GM12878 (cell line): ENCODE measurements around the gene NAA38. TPM values are rescaled to one million over a fixed set of nuclear protein-coding genes. Genes with fewer than 3 reads are reported as not detected.

Source experiments
- ATAC-seq: fragments of 200-7000 bp; cut with Tn5 transposase; 3 replicates; pipeline ENCODE4 v1.9.1; 2020; ENCODE audit warnings: mild to moderate bottlenecking, moderate library complexity
- BruUV-seq: library from RNA; stranded (reverse); fragments of 400-500 nt; replicated peaks from 2 replicates; lab custom pipeline; 2021; lab: Mats Ljungman, UMichigan
- CTCF ChIA-PET: fragments of 300-600 bp; sonication (Branson Sonifier 250); formaldehyde crosslinking; extraction: SDS; loops from one replicate; lab custom pipeline; 2021; ENCODE audit warnings: inconsistent platforms; lab: Yijun Ruan, JAX
- POLR2A ChIA-PET: fragments of 350-600 bp; formaldehyde crosslinking; extraction: SDS; loops from one replicate; lab custom pipeline; 2021; ENCODE audit warnings: inconsistent platforms; lab: Charles Lee
- RAD21 ChIA-PET: fragments of 300-600 bp; sonication (Branson Sonifier 250); formaldehyde crosslinking; loops from one replicate; lab custom pipeline; 2023; ENCODE audit warnings: antibody characterized with exemption; ENCODE audit not compliant: unreplicated experiment; lab: Charles Lee
- SMC1A ChIA-PET: fragments of 300-600 bp; sonication (Branson Sonifier 250); formaldehyde crosslinking; loops from one replicate; lab custom pipeline; 2023; ENCODE audit not compliant: unreplicated experiment, uncharacterized antibody; lab: Charles Lee
- DNase-seq: peaks from one replicate; pipeline ENCODE4 v3.0.0-alpha.2; 2011; ENCODE audit warnings: low read depth, low spot score
- FAIRE-seq: peaks from 3 replicates; lab custom pipeline; 2011; peaks lifted over from hg19 to GRCh38; lab: Jason Lieb, UNC
- H2AFZ ChIP-seq: 2 replicates; pipeline ENCODE4 v1.6.0; 2011; ENCODE audit warnings: low read depth, low read length, control low read depth; ENCODE audit not compliant: control insufficient read depth
- H3K27ac ChIP-seq: 2 replicates; pipeline ENCODE4 v1.5.1; 2011; ENCODE audit warnings: control low read depth; ENCODE audit not compliant: control insufficient read depth, insufficient read depth
- H3K27me3 ChIP-seq, 2 experiments: replicated peaks in 1 of 2; 2 replicates each; pipeline versions ENCODE4 v1.6.0 to v1.6.1; 2011; ENCODE audit warnings: low read length in 1 of 2; ENCODE audit not compliant: control insufficient read depth in 2 of 2, insufficient read depth in 2 of 2
- H3K36me3 ChIP-seq, 2 experiments: 2 replicates each; pipeline ENCODE4 v1.5.1; 2011; ENCODE audit warnings: low read length in 1 of 2; ENCODE audit not compliant: control insufficient read depth in 2 of 2, insufficient read depth in 2 of 2
- H3K4me1 ChIP-seq: 2 replicates; pipeline ENCODE4 v1.6.1; 2011; ENCODE audit warnings: mild to moderate bottlenecking, low read length, moderate library complexity, mixed read lengths; ENCODE audit not compliant: control insufficient read depth, insufficient read depth
- H3K4me2 ChIP-seq: 2 replicates; pipeline ENCODE4 v1.6.0; 2011; ENCODE audit warnings: control low read depth; ENCODE audit not compliant: control insufficient read depth, insufficient read depth
- H3K4me3 ChIP-seq: fragments of 200-600 bp; sonication (generic); 2 replicates; pipeline ENCODE4 v1.5.1; 2016
- H3K79me2 ChIP-seq: 2 replicates; pipeline ENCODE4 v1.6.0; 2011; ENCODE audit warnings: low read length; ENCODE audit not compliant: control insufficient read depth, insufficient read depth
- H3K9ac ChIP-seq: 2 replicates; pipeline ENCODE4 v1.8.0; 2011; ENCODE audit warnings: low read length, control low read depth, mixed read lengths; ENCODE audit not compliant: control insufficient read depth, insufficient read depth
- H3K9me3 ChIP-seq: replicated peaks from 3 replicates; pipeline ENCODE4 v1.5.1; 2011; ENCODE audit warnings: mild to moderate bottlenecking, low read length; ENCODE audit not compliant: control insufficient read depth, insufficient read depth
- H4K20me1 ChIP-seq: 2 replicates; pipeline ENCODE4 v1.6.0; 2011; ENCODE audit not compliant: control insufficient read depth, insufficient read depth
- BHLHE40 ChIP-seq, 2 experiments: fragments of 450-650 bp in 1 of 2; IDR thresholded peaks; 2 replicates each; pipeline ENCODE4 v1.6.1; 2011 to 2017; ENCODE audit warnings: low read depth in 2 of 2, borderline replicate concordance in 1 of 2, improper control_type of control experiment in 1 of 2, low read length in 1 of 2, mild to moderate bottlenecking in 1 of 2
- CREM ChIP-seq: IDR thresholded peaks from 2 replicates; pipeline ENCODE4 v1.6.1; 2014; ENCODE audit warnings: antibody characterized with exemption, low read depth
- ETV6 ChIP-seq, 2 experiments: fragments of 450-650 bp in 1 of 2; IDR thresholded peaks in 1 of 2; conservative IDR thresholded peaks in 1 of 2; 2 replicates each; pipeline ENCODE4 v1.6.1; 2014; ENCODE audit warnings: antibody characterized with exemption in 1 of 2, borderline replicate concordance in 1 of 2, low read depth in 1 of 2, mild to moderate bottlenecking in 1 of 2, moderate library complexity in 1 of 2
- EZH2 ChIP-seq: IDR thresholded peaks from 2 replicates; pipeline ENCODE4 v1.6.1; 2012; ENCODE audit warnings: low read depth, mild to moderate bottlenecking, control low read depth, inconsistent platforms, low read length, borderline replicate concordance; ENCODE audit not compliant: control insufficient read depth
- KLF5 ChIP-seq: fragments of 450-650 bp; IDR thresholded peaks from 2 replicates; pipeline ENCODE4 v1.6.1; 2014; ENCODE audit warnings: mild to moderate bottlenecking; ENCODE audit not compliant: partially characterized antibody
- NFYA ChIP-seq: IDR thresholded peaks from 2 replicates; pipeline ENCODE4 v1.6.1; 2011; ENCODE audit warnings: low read depth, mild to moderate bottlenecking, low read length, improper control_type of control experiment, borderline replicate concordance
- NR2C2 ChIP-seq: IDR thresholded peaks from 2 replicates; pipeline ENCODE4 v1.6.1; 2011; ENCODE audit warnings: borderline replicate concordance, low read depth; ENCODE audit not compliant: control insufficient read depth, insufficient read length
- NR2F1 ChIP-seq: fragments of 450-650 bp; conservative IDR thresholded peaks from 2 replicates; pipeline ENCODE4 v1.6.1; 2017; ENCODE audit warnings: mild to moderate bottlenecking
- RAD51 ChIP-seq: fragments of 450-650 bp; IDR thresholded peaks from 2 replicates; pipeline ENCODE4 v1.6.1; 2016; ENCODE audit warnings: moderate library complexity, mild to moderate bottlenecking, inconsistent platforms
- RB1 ChIP-seq: fragments of 450-650 bp; formaldehyde crosslinking; IDR thresholded peaks from 2 replicates; pipeline ENCODE4 v1.6.1; 2017; ENCODE audit warnings: mild to moderate bottlenecking, borderline replicate concordance
- RFX5 ChIP-seq: IDR thresholded peaks from 2 replicates; pipeline ENCODE4 v1.6.1; 2011; ENCODE audit warnings: low read depth, low read length, improper control_type of control experiment
- SKIL ChIP-seq: fragments of 450-650 bp; IDR thresholded peaks from 2 replicates; pipeline ENCODE4 v1.6.1; 2017; ENCODE audit warnings: mild to moderate bottlenecking, low read depth, inconsistent platforms; ENCODE audit not compliant: poor library complexity, severe bottlenecking
- SMAD1 ChIP-seq: fragments of 450-650 bp; IDR thresholded peaks from 2 replicates; pipeline ENCODE4 v1.6.1; 2018; ENCODE audit warnings: mild to moderate bottlenecking, low read depth; ENCODE audit not compliant: partially characterized antibody
- SMAD5 ChIP-seq: IDR thresholded peaks from 2 replicates; pipeline ENCODE4 v1.6.1; 2016; ENCODE audit warnings: antibody characterized with exemption, low read depth
- USF2 ChIP-seq: IDR thresholded peaks from 2 replicates; pipeline ENCODE4 v1.6.1; 2011; ENCODE audit warnings: low read depth, low read length, improper control_type of control experiment, borderline replicate concordance
- WRNIP1 ChIP-seq: IDR thresholded peaks from 2 replicates; pipeline ENCODE4 v1.6.1; 2011; ENCODE audit warnings: low read depth, low read length, improper control_type of control experiment, borderline replicate concordance
- YBX1 ChIP-seq: fragments of 450-650 bp; IDR thresholded peaks from 2 replicates; pipeline ENCODE4 v1.6.1; 2016; ENCODE audit warnings: antibody characterized with exemption
- ZSCAN29 ChIP-seq: fragments of 450-650 bp; IDR thresholded peaks from 2 replicates; pipeline ENCODE4 v1.6.1; 2017; ENCODE audit warnings: mild to moderate bottlenecking, moderate library complexity
- ZZZ3 ChIP-seq: IDR thresholded peaks from 2 replicates; pipeline ENCODE4 v1.6.1; 2011; ENCODE audit warnings: low read depth; ENCODE audit not compliant: control insufficient read depth, insufficient read length
- WGBS: methylation state at CpG from one replicate; pipeline ENCODE4 v1.1.6; 2016; ENCODE audit warnings: low lambda C conversion rate; ENCODE audit not compliant: insufficient replicate concordance, insufficient coverage; ENCODE audit errors: missing lambda C conversion rate; 5-methylcytosine and 5-hydroxymethylcytosine counted together
- in situ Hi-C: fragments of 300-500 bp; cut with MboI; formaldehyde crosslinking; loops from 9 replicates; pipeline ENCODE4 v1.14.3; 2018; ENCODE audit warnings: mixed read lengths
- intact Hi-C: fragments of 100-400 bp; cut with micrococcal nuclease; formaldehyde crosslinking; loops from one replicate; pipeline ENCODE4 v1.14.2; 2022; ENCODE audit not compliant: unreplicated experiment
- polyA plus RNA-seq, 11 experiments: library from polyadenylated mRNA; depleted of rRNA in 4 of 11; unstranded in 6 of 11; stranded (reverse) in 5 of 11; fragments of >200 nt; fragmentation: Nextera tagmentation in 4 of 11; fragmentation: Illumina TruSeq in 1 of 11; extraction: Ambion mirVana in 4 of 11; extraction: Trizol in 1 of 11; gene quantifications; 1 replicate in 1 of 11; 2 replicates in 10 of 11; pipeline versions ENCODE4 v1.2.1 to v1.2.3, GENCODE V29; 2011 to 2016; ENCODE audit warnings: inconsistent platforms in 2 of 11, missing spikeins in 2 of 11, low read depth in 1 of 11
- total RNA-seq, 4 experiments: library from RNA; depleted of rRNA in 3 of 4; stranded (reverse); fragments of >200 nt in 3 of 4; fragmentation: Illumina TruSeq in 1 of 4; extraction: Trizol in 1 of 4; gene quantifications; 2 replicates each; pipeline versions ENCODE4 v1.2.1 to v1.2.3, GENCODE V29; 2013 to 2021

NAA38 gene
- total and polyA plus RNA-seq, 10 of the 15 experiments (the other 5 are each of a cell fraction or from before 2014, with no cell fraction given): 31.5 to 337 (median 215) TPM

GRCh38 chr17:7850701-7851437 is 6.5 kb downstream of the NAA38 start (continued):
- no peak for TF ChIP-seq USF2
- TF ChIP-seq NR2C2: no peak
- no peak for TF ChIP-seq NR2F1
- TF ChIP-seq KLF5: no peak
- no peak for TF ChIP-seq RFX5
- no peak for TF ChIP-seq ETV6 (conservative IDR thresholded peaks at IDR 0.05 in 1 of 2, IDR thresholded peaks at IDR 0.05 in 1 of 2; ENCODE audit: borderline replicate concordance in 1 of 2, low read depth in 1 of 2)
- TF ChIP-seq BHLHE40 (IDR thresholded peaks at IDR 0.05; ENCODE audit: borderline replicate concordance in 1 of 2, low read depth in 2 of 2, low read length in 1 of 2): no peak
- TF ChIP-seq CREM: no peak
- no peak for TF ChIP-seq NFYA
- TF ChIP-seq, all 136 proteins: peak for 0

DNA sequence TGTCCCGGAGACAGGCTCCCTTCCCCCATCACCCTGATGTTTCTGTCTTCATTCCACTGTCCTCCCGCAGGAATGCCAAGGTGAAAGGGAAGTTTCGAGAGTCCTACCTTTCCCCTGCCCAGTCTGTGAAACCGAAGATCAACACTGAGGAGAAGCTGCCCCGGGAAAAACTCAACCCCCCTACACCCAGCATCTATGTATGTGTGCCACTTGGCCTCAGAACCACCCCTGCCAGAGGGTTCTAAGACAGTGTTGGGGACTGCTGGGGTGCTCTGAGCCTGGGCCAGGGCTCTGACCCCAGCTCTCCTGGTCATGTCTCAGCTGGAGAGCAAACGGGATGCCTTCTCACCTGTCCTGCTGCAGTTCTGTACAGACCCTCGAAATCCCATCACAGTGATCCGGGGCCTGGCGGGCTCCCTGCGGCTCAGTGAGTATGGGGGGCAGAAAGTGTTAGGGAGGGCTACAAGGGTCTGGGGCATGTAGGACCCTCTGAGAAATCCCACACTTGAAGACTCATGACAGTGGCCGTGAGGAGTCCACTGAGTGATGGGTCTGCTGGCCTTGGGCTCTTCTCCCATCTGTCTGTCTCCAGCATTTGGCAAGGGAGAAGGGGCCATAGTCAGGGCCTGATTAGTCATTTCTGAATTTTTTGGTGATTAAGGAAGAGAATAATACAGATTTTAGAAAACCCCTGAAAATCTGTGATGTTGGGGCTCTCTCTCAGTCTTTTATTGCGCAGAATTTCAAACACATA is 7.4 kb downstream of the NAA38 start:
- intact Hi-C loops (no loop called here), in situ Hi-C loops (no loop called here)
- 81% methylated on average over 12 of the region's 12 CpGs for WGBS
- ATAC-seq: no peak
- CTCF ChIA-PET: interaction anchor here (0.8 to 3.3 kb wide), 7 partner anchors 11 to 147 kb away, joined by 3 to 47 read pairs (median 11); partner anchors contain the start of gene KDM6B
- POLR2A ChIA-PET: interaction anchor here (1.8 kb wide), 1 partner anchor 15 kb away, joined by 10 read pairs; no protein-coding TSS in a partner anchor
- no peaks in the 10 kb centered on the region for H3K9me3 ChIP-seq
- no peak for FAIRE-seq
- no peak overlapping the region for H3K27ac ChIP-seq
- RAD21 ChIA-PET: interaction anchor here (1.4 to 2.1 kb wide), 4 partner anchors 8 to 107 kb away, joined by 6 to 27 read pairs (median 8); partner anchors contain the start of gene KDM6B
- no peaks in the 10 kb centered on the region; the same call in 1 of the 2 replicates for H4K20me1 ChIP-seq
- SMC1A ChIA-PET: interaction anchor here (1.1 to 2.3 kb wide), 5 partner anchors 13 to 27 kb away, joined by 4 to 14 read pairs (median 6); partner anchors contain the start of gene KDM6B
- peaks cover 12 to 29% of the 10 kb centered on the region in 2 experiments; a peak in 3 of 4 replicates for H3K36me3 ChIP-seq
- no TSS peak for BruUV-seq
- no peak overlapping the region for H3K4me2 ChIP-seq
- no peak overlapping the region for H2AFZ ChIP-seq
- H3K27me3 ChIP-seq: no peaks in the 10 kb centered on the region
- H3K9ac ChIP-seq: no peak overlapping the region
- H3K4me1 ChIP-seq: peaks cover 21% of the 10 kb centered on the region
- no peak for DNase-seq
- peaks cover 8% of the 10 kb centered on the region for H3K79me2 ChIP-seq
- no peak overlapping the region for H3K4me3 ChIP-seq
- TF ChIP-seq RB1 (no peak), EZH2 (no peak), SMAD1 (no peak), YBX1 (no peak), SKIL (no peak), WRNIP1 (no peak), SMAD5 (no peak), ZSCAN29 (no peak), RAD51 (no peak), ZZZ3 (no peak)
